IMR-90 (cell line): ENCODE results near the gene TNFRSF1B. TPM values are rescaled to one million over a fixed set of nuclear protein-coding genes. Genes with fewer than 3 reads are reported as not detected.

Experiments used
- ATAC-seq: fragments of 200-7000 bp; cut with Tn5 transposase; 2 replicates; pipeline ENCODE4 v1.9.1; 2020; ENCODE audit warnings: low read depth, mild to moderate bottlenecking, moderate library complexity
- BruUV-seq: library from RNA; stranded (reverse); fragments of 400-500 nt; replicated peaks from 2 replicates; lab custom pipeline; 2021; lab: Mats Ljungman, UMichigan
- CTCF ChIA-PET: fragments of 300-600 bp; formaldehyde crosslinking; extraction: SDS; loops from one replicate; lab custom pipeline; 2021; ENCODE audit warnings: antibody characterized with exemption; lab: Yijun Ruan, JAX
- POLR2A ChIA-PET: fragments of 300-600 bp; sonication (Branson Sonifier 250); formaldehyde crosslinking; loops from one replicate; lab custom pipeline; 2022; ENCODE audit warnings: antibody characterized with exemption; ENCODE audit not compliant: unreplicated experiment; lab: Charles Lee
- DNase-seq: peaks from one replicate; pipeline ENCODE4 v3.0.0; 2013
- H2AFZ ChIP-seq: replicated peaks from 2 replicates; pipeline ENCODE3; 2013; ENCODE audit warnings: low read length, mild to moderate bottlenecking; ENCODE audit not compliant: poor library complexity
- H2AK5ac ChIP-seq: 2 replicates; pipeline ENCODE4 v1.6.1; 2013; ENCODE audit warnings: low read depth, low read length, inconsistent platforms
- H2AK9ac ChIP-seq: replicated peaks from 2 replicates; pipeline ENCODE3; 2013; ENCODE audit warnings: mild to moderate bottlenecking, low read depth, low read length, moderate library complexity; ENCODE audit not compliant: poor library complexity
- H2BK120ac ChIP-seq: 2 replicates; pipeline ENCODE4 v1.6.1; 2013; ENCODE audit warnings: low read depth, low read length, inconsistent platforms
- H2BK15ac ChIP-seq: 3 replicates; pipeline ENCODE4 v1.6.1; 2013; ENCODE audit warnings: low read depth, low read length, inconsistent platforms
- H2BK20ac ChIP-seq: 2 replicates; pipeline ENCODE4 v1.6.1; 2013; ENCODE audit warnings: low read depth, mild to moderate bottlenecking, inconsistent platforms, low read length, moderate library complexity
- H2BK5ac ChIP-seq: 2 replicates; pipeline ENCODE4 v1.6.1; 2013; ENCODE audit warnings: mild to moderate bottlenecking, low read depth, low read length, inconsistent platforms; ENCODE audit not compliant: poor library complexity, severe bottlenecking
- H3K14ac ChIP-seq: replicated peaks from 2 replicates; pipeline ENCODE4 v1.6.1; 2013; ENCODE audit warnings: low read depth, low read length, inconsistent platforms
- H3K18ac ChIP-seq: 2 replicates; pipeline ENCODE4 v1.6.1; 2013; ENCODE audit warnings: low read depth, low read length, control low read depth
- H3K23ac ChIP-seq: 2 replicates; pipeline ENCODE4 v1.6.1; 2013; ENCODE audit warnings: low read depth, low read length, inconsistent platforms
- H3K27ac ChIP-seq: 2 replicates; pipeline ENCODE4 v1.5.1; 2013; ENCODE audit warnings: mild to moderate bottlenecking, control low read depth, low read length; ENCODE audit not compliant: insufficient read depth
- H3K27me3 ChIP-seq: 2 replicates; pipeline ENCODE4 v1.6.1; 2013; ENCODE audit warnings: low read length; ENCODE audit not compliant: control insufficient read depth, insufficient read depth
- H3K36me3 ChIP-seq: 2 replicates; pipeline ENCODE4 v1.6.1; 2013; ENCODE audit warnings: low read length, mixed read lengths; ENCODE audit not compliant: control insufficient read depth, insufficient read depth
- H3K4ac ChIP-seq: 2 replicates; pipeline ENCODE4 v1.6.1; 2013; ENCODE audit warnings: low read depth, low read length, inconsistent platforms
- H3K4me1 ChIP-seq: 2 replicates; pipeline ENCODE4 v1.6.1; 2013; ENCODE audit warnings: low read length, mixed read lengths; ENCODE audit not compliant: control insufficient read depth, insufficient read depth
- H3K4me2 ChIP-seq: 2 replicates; pipeline ENCODE4 v1.6.1; 2013; ENCODE audit warnings: low read depth, mild to moderate bottlenecking, control low read depth, low read length, moderate library complexity
- H3K4me3 ChIP-seq: 2 replicates; pipeline ENCODE4 v1.5.1; 2013; ENCODE audit warnings: low read depth, mild to moderate bottlenecking, control low read depth, low read length, moderate library complexity; ENCODE audit not compliant: insufficient read depth
- H3K56ac ChIP-seq: 2 replicates; pipeline ENCODE4 v1.6.1; 2013; ENCODE audit warnings: low read length, inconsistent platforms; ENCODE audit not compliant: insufficient read depth; ENCODE audit errors: extremely low read depth
- H3K79me1 ChIP-seq, 2 experiments: 2 replicates each; pipeline ENCODE4 v1.6.1; 2013; ENCODE audit warnings: low read length in 2 of 2, inconsistent platforms in 1 of 2, low read depth in 1 of 2
- H3K9ac ChIP-seq: 2 replicates; pipeline ENCODE4 v1.6.1; 2013; ENCODE audit warnings: low read depth, low read length, control low read depth
- H3K9me1 ChIP-seq: 2 replicates; pipeline ENCODE4 v1.6.1; 2013; ENCODE audit warnings: low read length, inconsistent platforms; ENCODE audit not compliant: insufficient read depth
- H3K9me3 ChIP-seq: 2 replicates; pipeline ENCODE4 v1.6.1; 2013; ENCODE audit warnings: low read length; ENCODE audit not compliant: control insufficient read depth, insufficient read depth
- H4K20me1 ChIP-seq: 2 replicates; pipeline ENCODE4 v1.6.1; 2013; ENCODE audit warnings: low read length, inconsistent platforms; ENCODE audit not compliant: insufficient read depth
- H4K5ac ChIP-seq: 2 replicates; pipeline ENCODE4 v1.6.1; 2013; ENCODE audit warnings: mild to moderate bottlenecking, low read depth, low read length, control low read depth
- H4K8ac ChIP-seq, 2 experiments: 2 replicates each; pipeline ENCODE4 v1.6.1; 2013; ENCODE audit warnings: low read depth in 2 of 2, low read length in 2 of 2, control low read depth in 1 of 2, inconsistent platforms in 1 of 2
- H4K91ac ChIP-seq: 2 replicates; pipeline ENCODE4 v1.6.1; 2013; ENCODE audit warnings: low read depth, low read length, inconsistent platforms; ENCODE audit not compliant: insufficient read depth
- BHLHE40 ChIP-seq: fragments of 150-350 bp; IDR thresholded peaks from 2 replicates; pipeline ENCODE4 v1.6.1; 2016; ENCODE audit warnings: mild to moderate bottlenecking, low read depth, low read length
- CEBPB ChIP-seq: IDR thresholded peaks from 2 replicates; pipeline ENCODE4 v1.6.1; 2012; ENCODE audit warnings: low read depth, low read length, improper control_type of control experiment
- FOS ChIP-seq: fragments of 150-350 bp; IDR thresholded peaks from 2 replicates; pipeline ENCODE4 v1.6.1; 2016; ENCODE audit warnings: low read depth, low read length
- MAZ ChIP-seq: IDR thresholded peaks from 2 replicates; pipeline ENCODE4 v1.6.1; 2012; ENCODE audit warnings: low read depth, mild to moderate bottlenecking, low read length, improper control_type of control experiment, moderate library complexity, borderline replicate concordance
- NFE2L2 ChIP-seq: fragments of 150-350 bp; IDR thresholded peaks from 2 replicates; pipeline ENCODE4 v1.6.1; 2016; ENCODE audit warnings: low read depth, mild to moderate bottlenecking, low read length
- SMC3 ChIP-seq: fragments of 150-350 bp; IDR thresholded peaks from 2 replicates; pipeline ENCODE4 v1.6.1; 2016; ENCODE audit warnings: low read depth, mild to moderate bottlenecking, antibody characterized with exemption, low read length, moderate library complexity
- WGBS, 2 experiments: methylation state at CpG; one replicate each; pipeline versions ENCODE4 v1.1.5 to v1.1.7; 2013; ENCODE audit warnings: missing lambda C conversion rate in 2 of 2; ENCODE audit not compliant: insufficient read length in 1 of 2; ENCODE audit errors: extremely low coverage in 2 of 2; 5-methylcytosine and 5-hydroxymethylcytosine counted together
- dilution Hi-C: fragments of 300-500 bp; cut with HindIII; formaldehyde crosslinking; loops from one replicate; pipeline ENCODE4 v1.14.3; 2018; ENCODE audit warnings: low sequenced_read_pairs; ENCODE audit not compliant: unreplicated experiment
- in situ Hi-C: fragments of 300-500 bp; cut with MboI; formaldehyde crosslinking; loops from 3 replicates; pipeline ENCODE4 v1.14.3; 2019; ENCODE audit warnings: low sequenced_read_pairs, inconsistent platforms, mixed read lengths
- intact Hi-C: fragments of 100-400 bp; cut with micrococcal nuclease; formaldehyde crosslinking; loops from 2 replicates; pipeline ENCODE4 v1.10.0; 2022
- polyA plus RNA-seq, 3 experiments: library from polyadenylated mRNA; depleted of rRNA; stranded (reverse); fragments of >200 nt; gene quantifications; 2 replicates each; pipeline ENCODE4 v1.2.3, GENCODE V29; 2012; ENCODE audit warnings: low replicate concordance in 1 of 3
- total RNA-seq: library from RNA; depleted of rRNA; stranded (reverse); fragments of >200 nt; gene quantifications from 2 replicates; pipeline ENCODE4 v1.2.3, GENCODE V29; 2012

Gene TNFRSF1B
- total and polyA plus RNA-seq, 2 of the 4 experiments (the other 2 are of a cell fraction): 4.3 to 8.9 TPM

- no peak overlapping the region for H3K23ac ChIP-seq
- H4K20me1 ChIP-seq: no peaks in the 10 kb centered on the region
- H2BK120ac ChIP-seq: no peak overlapping the region
- H3K4ac ChIP-seq: 0 out of 2 replicates have a peak overlapping the region, but pooled peaks have one; percentile 9
- BruUV-seq: no TSS peak
- no peaks in the 10 kb centered on the region for H3K9me3 ChIP-seq
- H4K8ac ChIP-seq: no peak overlapping the region
- no peak for ATAC-seq
- H3K56ac ChIP-seq: no peak overlapping the region
- ChIA-PET CTCF (interaction anchor here (0.5 to 2.0 kb wide), 2 partner anchors 38 to 55 kb away, joined by 4 read pairs; no protein-coding TSS in a partner anchor), POLR2A (no interaction called here)
- H2BK5ac ChIP-seq: no peak overlapping the region
- dilution Hi-C loops: no loop called here
- no peak for TF ChIP-seq MAZ
- no peak for TF ChIP-seq BHLHE40
- TF ChIP-seq FOS: no peak
- TF ChIP-seq SMC3: no peak
- TF ChIP-seq NFE2L2: no peak
- no peak for TF ChIP-seq CEBPB
- intact Hi-C loops: no loop called here
- DNase-seq: no peak
- H3K27ac ChIP-seq: no peak overlapping the region
- no peak overlapping the region for H2BK15ac ChIP-seq
- no peak overlapping the region for H3K4me3 ChIP-seq
- H4K91ac ChIP-seq: peak overlapping the region; percentile 41; the same call in 1 of the 2 replicates
- H2BK20ac ChIP-seq: no peak overlapping the region
- no peak overlapping the region for H3K14ac ChIP-seq
- in situ Hi-C loops: no loop called here
- no peak overlapping the region for H4K5ac ChIP-seq
- H2AFZ ChIP-seq: no peak overlapping the region
- no peak overlapping the region for H3K9ac ChIP-seq
- peak overlapping the region; percentile 56; the same call in 1 of the 2 replicates for H2AK5ac ChIP-seq
- WGBS, 2 experiments: 67% methylated on average over 1 of the region's 7 CpGs; no CpG with 5 or more reads in 1 of the 2 experiments
- no peak overlapping the region for H3K18ac ChIP-seq
- no peak overlapping the region for H3K4me2 ChIP-seq
- peaks cover 0 to 17% of the 10 kb centered on the region in 2 experiments; a peak in 2 of 4 replicates for H3K79me1 ChIP-seq
- H3K9me1 ChIP-seq: peaks cover 11% of the 10 kb centered on the region
- H3K27me3 ChIP-seq: no peaks in the 10 kb centered on the region
- H3K4me1 ChIP-seq: peaks cover 43% of the 10 kb centered on the region
- H2AK9ac ChIP-seq: no peak overlapping the region
- no peaks in the 10 kb centered on the region for H3K36me3 ChIP-seq
These were observed 14.1 kb downstream of the TNFRSF1B start for GRCh38 chr1:12180903-12181302.
